HG03565 (cell line): ENCODE measurements around the gene APBB2.

Experiments
- ATAC-seq: cut with Tn5 transposase; IDR thresholded peaks from one replicate; pipeline ENCODE4 v1.9.1; 2021; ENCODE audit warnings: mild to moderate bottlenecking, moderate library complexity; ENCODE audit not compliant: unreplicated experiment

APBB2 gene

GRCh38 chr4:41216294-41217019, 2.1 kb upstream of the APBB2 start:
- ATAC-seq: peak; percentile 44

- no peak for ATAC-seq
These were observed 1.6 kb upstream of the APBB2 start for GRCh38 chr4:41215969-41216293.

GRCh38 chr4:41215155-41215554, 813 bp upstream of the APBB2 start:
- ATAC-seq: no peak

- ATAC-seq: no peak
These were observed 444 bp upstream of the APBB2 start for GRCh38 chr4:41214825-41215146.

- peak; percentile 0 for ATAC-seq
These were observed 662 bp downstream of the APBB2 start for GRCh38 chr4:41213625-41214135.

- ATAC-seq: no peak
These were observed 1.6 kb downstream of the APBB2 start for GRCh38 chr4:41212616-41213203.

GRCh38 chr4:41211951-41212615, 2.3 kb downstream of the APBB2 start:
- no peak for ATAC-seq

GRCh38 chr4:41209901-41210300, 4.4 kb downstream of the APBB2 start:
- no peak for ATAC-seq

GRCh38 chr4:41209187-41209586, 5.2 kb downstream of the APBB2 start:
- no peak for ATAC-seq

GRCh38 chr4:41207291-41207831, 7.0 kb downstream of the APBB2 start:
- no peak for ATAC-seq

GRCh38 chr4:41205854-41206460, 8.4 kb downstream of the APBB2 start:
- ATAC-seq: no peak

- no peak for ATAC-seq
These were observed 9.2 kb downstream of the APBB2 start for GRCh38 chr4:41205130-41205529.

- no peak for ATAC-seq
These were observed 9.9 kb downstream of the APBB2 start for GRCh38 chr4:41204400-41204978.

- ATAC-seq: no peak
These were observed 10.5 kb downstream of the APBB2 start for GRCh38 chr4:41203841-41204240.

GRCh38 chr4:41202820-41203568, 11.3 kb downstream of the APBB2 start:
- no peak for ATAC-seq

- ATAC-seq: no peak
These were observed 12.0 kb downstream of the APBB2 start for GRCh38 chr4:41202356-41202755.

GRCh38 chr4:41200486-41201017, 13.8 kb downstream of the APBB2 start:
- no peak for ATAC-seq

- no peak for ATAC-seq
These were observed 14.6 kb downstream of the APBB2 start for GRCh38 chr4:41199788-41200187.

- no peak for ATAC-seq
These were observed 16.3 kb downstream of the APBB2 start for GRCh38 chr4:41197996-41198395.

- ATAC-seq: no peak
These were observed 16.8 kb downstream of the APBB2 start for GRCh38 chr4:41197495-41197894.
